Measurements from ENCODE around the gene THSD7A. TPM values are rescaled to one million over a fixed set of nuclear protein-coding genes. Genes with fewer than 3 reads are reported as not detected.

The THSD7A gene
- total RNA-seq, 3 donors from 2014 or later (not counting 1 experiment from before 2014, with no cell fraction given), result 0.29 to 8.6 TPM; not detected in 1

DNA sequence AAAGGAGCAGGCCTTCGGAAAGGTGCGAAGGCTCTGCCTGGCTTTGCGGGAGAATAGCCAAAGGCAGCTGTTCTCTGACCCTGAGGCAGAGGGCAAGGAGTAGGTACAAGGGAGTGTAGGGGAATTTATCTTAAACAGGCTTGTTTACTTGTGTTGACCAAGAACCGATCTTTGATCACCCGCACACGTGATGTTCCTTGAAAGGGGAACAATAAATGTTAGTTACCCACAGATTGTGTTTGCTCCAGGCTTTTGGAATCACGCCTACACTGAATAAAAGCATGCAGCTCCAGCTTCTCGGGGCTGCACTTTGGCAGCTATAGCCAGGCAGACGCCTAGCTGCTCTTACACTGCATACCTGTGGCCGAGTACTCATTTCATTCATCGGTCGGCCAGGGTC lies 437.6 kb downstream of the THSD7A start:
- H3K4me3 ChIP-seq (ENCODE audit: low read length), result no peak overlapping the region
- no peaks in the 10 kb centered on the region for H3K27me3 ChIP-seq (ENCODE audit: control insufficient read depth, insufficient read depth, low read length)
- H3K36me3 ChIP-seq (ENCODE audit: control insufficient read depth, insufficient read depth, low read length), result no peaks in the 10 kb centered on the region
- 82% methylated on average over 12 of the region's 12 CpGs for whole genome bisulfite sequencing (ENCODE audit: insufficient coverage)
- H3K4me3 Mint-ChIP-seq, result no peak overlapping the region
- DNase-seq (no peak), ATAC-seq (no peak)
- no peaks in the 10 kb centered on the region for H3K4me1 ChIP-seq (ENCODE audit: control insufficient read depth, insufficient read depth, low read length)
- no peaks in the 10 kb centered on the region for H3K4me1 Mint-ChIP-seq
- H3K27ac ChIP-seq (ENCODE audit: low read length), result no peak overlapping the region
- peaks cover 8% of the 10 kb centered on the region for H3K9me3 ChIP-seq (ENCODE audit: control insufficient read depth, insufficient read depth, low read length)
- peaks cover 19% of the 10 kb centered on the region for H3K36me3 Mint-ChIP-seq
- no peak overlapping the region for H3K27ac Mint-ChIP-seq
- no peaks in the 10 kb centered on the region for H3K27me3 Mint-ChIP-seq (ENCODE audit: low read depth in 2 of 2)
- intact Hi-C loops (cut with micrococcal nuclease), result no loop called here
- TF ChIP-seq, protein P1, sequence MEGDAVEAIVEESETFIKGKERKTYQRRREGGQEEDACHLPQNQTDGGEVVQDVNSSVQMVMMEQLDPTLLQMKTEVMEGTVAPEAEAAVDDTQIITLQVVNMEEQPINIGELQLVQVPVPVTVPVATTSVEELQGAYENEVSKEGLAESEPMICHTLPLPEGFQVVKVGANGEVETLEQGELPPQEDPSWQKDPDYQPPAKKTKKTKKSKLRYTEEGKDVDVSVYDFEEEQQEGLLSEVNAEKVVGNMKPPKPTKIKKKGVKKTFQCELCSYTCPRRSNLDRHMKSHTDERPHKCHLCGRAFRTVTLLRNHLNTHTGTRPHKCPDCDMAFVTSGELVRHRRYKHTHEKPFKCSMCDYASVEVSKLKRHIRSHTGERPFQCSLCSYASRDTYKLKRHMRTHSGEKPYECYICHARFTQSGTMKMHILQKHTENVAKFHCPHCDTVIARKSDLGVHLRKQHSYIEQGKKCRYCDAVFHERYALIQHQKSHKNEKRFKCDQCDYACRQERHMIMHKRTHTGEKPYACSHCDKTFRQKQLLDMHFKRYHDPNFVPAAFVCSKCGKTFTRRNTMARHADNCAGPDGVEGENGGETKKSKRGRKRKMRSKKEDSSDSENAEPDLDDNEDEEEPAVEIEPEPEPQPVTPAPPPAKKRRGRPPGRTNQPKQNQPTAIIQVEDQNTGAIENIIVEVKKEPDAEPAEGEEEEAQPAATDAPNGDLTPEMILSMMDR (IDR thresholded peaks at IDR 0.05), result no peak
- H3K9me3 Mint-ChIP-seq, result peaks cover 14 to 19% of the 10 kb centered on the region in 2 donors

DNA sequence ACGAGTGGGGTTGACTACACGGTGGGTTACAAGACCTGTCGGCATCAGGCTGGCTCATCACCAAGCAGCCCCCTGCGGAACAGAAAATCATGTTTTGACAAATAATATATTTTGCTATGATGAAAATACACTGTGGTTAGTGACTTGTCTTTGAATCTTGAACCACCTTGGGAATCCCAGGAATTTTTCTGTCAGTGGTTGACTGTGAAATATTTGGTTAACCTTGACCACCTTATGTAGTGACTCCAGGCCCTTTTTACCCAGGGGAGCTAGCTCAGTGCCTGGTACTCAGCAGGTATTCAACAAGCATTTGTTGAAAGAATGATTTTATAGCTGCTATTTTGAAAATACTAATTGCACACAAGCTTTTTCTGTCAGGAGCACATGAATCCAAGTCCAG lies 452.4 kb downstream of the THSD7A start:
- no peak for ATAC-seq
- TF ChIP-seq, protein P1 (IDR thresholded peaks at IDR 0.05), result no peak
- H3K36me3 ChIP-seq (ENCODE audit: control insufficient read depth, insufficient read depth, low read length), result no peaks in the 10 kb centered on the region
- Mint-ChIP-seq H3K27ac (no peak overlapping the region), H3K4me1 (no peaks in the 10 kb centered on the region), H3K27me3 (ENCODE audit: low read depth in 2 of 2) (no peaks in the 10 kb centered on the region), H3K9me3 (no peaks in the 10 kb centered on the region), H3K4me3 (no peak overlapping the region), H3K36me3 (no peaks in the 10 kb centered on the region)
- no peaks in the 10 kb centered on the region for H3K27me3 ChIP-seq (ENCODE audit: control insufficient read depth, insufficient read depth, low read length)
- H3K9me3 ChIP-seq (ENCODE audit: control insufficient read depth, insufficient read depth, low read length), result no peaks in the 10 kb centered on the region
- H3K4me3 ChIP-seq (ENCODE audit: low read length), result no peak overlapping the region
- no peak overlapping the region for H3K27ac ChIP-seq (ENCODE audit: low read length)
- DNase-seq, result no peak
- intact Hi-C loops (cut with micrococcal nuclease), result no loop called here
- H3K4me1 ChIP-seq (ENCODE audit: control insufficient read depth, insufficient read depth, low read length), result no peaks in the 10 kb centered on the region
- WGBS (ENCODE audit: insufficient coverage), result 84% methylated on average over 4 of the region's 4 CpGs

DNA sequence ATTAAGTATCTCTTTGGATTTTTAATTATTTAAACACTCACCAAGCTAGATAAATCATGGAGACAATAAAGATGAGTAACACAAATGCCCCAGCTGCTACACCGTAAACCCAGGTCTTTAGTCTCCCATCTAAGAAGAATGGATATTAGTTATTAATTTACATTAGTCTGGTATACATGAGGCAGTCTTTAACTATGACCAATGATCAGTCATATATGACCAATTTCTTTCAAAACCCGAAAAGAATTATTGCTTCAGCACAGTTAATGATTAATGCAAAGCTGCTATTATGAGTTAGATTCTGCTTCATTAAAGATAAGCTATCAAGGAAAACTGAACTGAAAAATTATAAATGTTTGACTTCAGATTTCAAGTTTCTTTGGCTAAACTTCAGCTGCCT lies 455.5 kb downstream of the THSD7A start:
- TF ChIP-seq, protein P1 (IDR thresholded peaks at IDR 0.05), result no peak
- peaks cover 0 to 2% of the 10 kb centered on the region in 2 donors for H3K9me3 Mint-ChIP-seq
- intact Hi-C loops (cut with micrococcal nuclease), result no loop called here

DNA sequence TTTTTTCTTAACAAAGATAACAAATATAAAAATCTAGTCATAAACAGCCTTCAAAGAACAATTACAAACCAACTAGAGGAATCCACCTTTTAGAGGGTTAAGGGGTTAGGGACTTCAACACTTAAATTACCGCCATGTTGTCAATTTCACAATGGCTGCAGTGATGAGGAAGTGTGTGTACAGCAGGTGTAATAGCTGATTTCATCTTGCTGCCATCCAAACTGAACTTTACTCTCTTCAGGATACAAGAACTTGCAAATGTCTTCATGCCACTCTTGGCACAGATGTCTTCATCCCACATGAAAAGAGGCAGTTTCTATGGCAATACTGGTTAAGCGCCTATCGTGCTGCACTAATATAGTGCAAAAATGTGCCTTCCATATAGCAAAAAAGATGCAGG lies 457.4 kb downstream of the THSD7A start:
- Histone ChIP-seq H3K27ac (ENCODE audit: low read length) (no peak overlapping the region), H3K9me3 (ENCODE audit: control insufficient read depth, insufficient read depth, low read length) (no peaks in the 10 kb centered on the region), H3K27me3 (ENCODE audit: control insufficient read depth, insufficient read depth, low read length) (no peaks in the 10 kb centered on the region), H3K4me3 (ENCODE audit: low read length) (no peak overlapping the region), H3K36me3 (ENCODE audit: control insufficient read depth, insufficient read depth, low read length) (no peaks in the 10 kb centered on the region), H3K4me1 (ENCODE audit: control insufficient read depth, insufficient read depth, low read length) (no peaks in the 10 kb centered on the region)
- H3K36me3 Mint-ChIP-seq, result no peaks in the 10 kb centered on the region
- ATAC-seq (no peak), DNase-seq (no peak)
- intact Hi-C loops (cut with micrococcal nuclease), result no loop called here
- no peaks in the 10 kb centered on the region for H3K27me3 Mint-ChIP-seq (ENCODE audit: low read depth in 2 of 2)
- no peak overlapping the region for H3K4me3 Mint-ChIP-seq
- H3K9me3 Mint-ChIP-seq, result peaks cover 0 to 2% of the 10 kb centered on the region in 2 donors
- H3K27ac Mint-ChIP-seq, result no peak overlapping the region
- TF ChIP-seq, protein P1 (IDR thresholded peaks at IDR 0.05), result no peak
- H3K4me1 Mint-ChIP-seq, result no peaks in the 10 kb centered on the region
- WGBS (ENCODE audit: insufficient coverage), result 88% methylated on average over 2 of the region's 3 CpGs

More for the DNA sequence above, 455.5 kb downstream of the THSD7A start:
- ATAC-seq (no peak), DNase-seq (no peak)
- Histone ChIP-seq H3K4me1 (ENCODE audit: control insufficient read depth, insufficient read depth, low read length) (no peaks in the 10 kb centered on the region), H3K36me3 (ENCODE audit: control insufficient read depth, insufficient read depth, low read length) (no peaks in the 10 kb centered on the region), H3K27ac (ENCODE audit: low read length) (no peak overlapping the region), H3K9me3 (ENCODE audit: control insufficient read depth, insufficient read depth, low read length) (no peaks in the 10 kb centered on the region), H3K27me3 (ENCODE audit: control insufficient read depth, insufficient read depth, low read length) (no peaks in the 10 kb centered on the region), H3K4me3 (ENCODE audit: low read length) (no peak overlapping the region)
- 80% methylated on average over 1 of the region's 2 CpGs for WGBS (ENCODE audit: insufficient coverage)
- no peaks in the 10 kb centered on the region for H3K27me3 Mint-ChIP-seq (ENCODE audit: low read depth in 2 of 2)
- H3K36me3 Mint-ChIP-seq, result no peaks in the 10 kb centered on the region
- H3K4me3 Mint-ChIP-seq, result no peak overlapping the region
- H3K27ac Mint-ChIP-seq, result no peak overlapping the region
- no peaks in the 10 kb centered on the region for H3K4me1 Mint-ChIP-seq

Measured in natural killer cell (primary cell).